H1 (cell line): Measurements from ENCODE around the gene PRKCA. TPM values are rescaled to one million over a fixed set of nuclear protein-coding genes. Genes with fewer than 3 reads are reported as not detected.

Experiments
- CTCF ChIA-PET: fragments of 300-600 bp; sonication (Branson Sonifier 250); formaldehyde crosslinking; loops from one replicate; lab custom pipeline; 2021; ENCODE audit not compliant: partially characterized antibody; lab: Charles Lee
- POLR2A ChIA-PET: fragments of 300-600 bp; sonication (Branson Sonifier 250); formaldehyde crosslinking; loops from one replicate; lab custom pipeline; 2021; ENCODE audit warnings: inconsistent platforms; ENCODE audit not compliant: partially characterized antibody; lab: Charles Lee
- DNase-seq, 2 experiments: peaks; one replicate each; pipeline versions ENCODE4 v3.0.0 to v3.0.0-alpha.2; 2010 to 2022; ENCODE audit warnings: low spot score in 2 of 2, low read depth in 1 of 2, mixed read lengths in 1 of 2
- FAIRE-seq: peaks from 2 replicates; lab custom pipeline; 2011; peaks lifted over from hg19 to GRCh38; lab: Jason Lieb, UNC
- H2AFZ ChIP-seq: 2 replicates; pipeline ENCODE4 v1.8.1; 2012; ENCODE audit warnings: low read length, inconsistent platforms
- H2AK5ac ChIP-seq: 2 replicates; pipeline ENCODE4 v1.6.1; 2013; ENCODE audit warnings: low read depth, low read length
- H2BK120ac ChIP-seq: replicated peaks from 2 replicates; pipeline ENCODE3; 2013; ENCODE audit warnings: low read depth, low read length, inconsistent platforms
- H2BK12ac ChIP-seq: 2 replicates; pipeline ENCODE4 v1.6.1; 2013; ENCODE audit warnings: low read depth, low read length
- H2BK15ac ChIP-seq: 2 replicates; pipeline ENCODE4 v1.6.1; 2013; ENCODE audit warnings: low read length
- H2BK20ac ChIP-seq: 2 replicates; pipeline ENCODE4 v1.6.1; 2013; ENCODE audit warnings: low read length
- H2BK5ac ChIP-seq: 2 replicates; pipeline ENCODE4 v1.6.1; 2013; ENCODE audit warnings: low read depth, low read length
- H3K14ac ChIP-seq: 2 replicates; pipeline ENCODE4 v1.6.1; 2013; ENCODE audit warnings: inconsistent platforms; ENCODE audit not compliant: insufficient read length
- H3K18ac ChIP-seq: 2 replicates; pipeline ENCODE4 v1.6.1; 2013; ENCODE audit warnings: low read length; ENCODE audit errors: extremely low read depth
- H3K23ac ChIP-seq: 2 replicates; pipeline ENCODE4 v1.6.1; 2013; ENCODE audit warnings: inconsistent platforms; ENCODE audit not compliant: insufficient read length
- H3K23me2 ChIP-seq: 2 replicates; pipeline ENCODE4 v1.6.1; 2013; ENCODE audit warnings: low read depth, low read length
- H3K27ac ChIP-seq: 2 replicates; pipeline ENCODE4 v1.6.1; 2011; ENCODE audit warnings: low read depth, low read length, inconsistent platforms
- H3K27me3 ChIP-seq, 4 experiments: replicated peaks in 1 of 4; 1 replicate in 1 of 4; 2 replicates in 3 of 4; pipeline versions ENCODE4 v1.6.1 to v1.8.1; 2011 to 2013; ENCODE audit warnings: low read length in 3 of 4, mild to moderate bottlenecking in 3 of 4, inconsistent platforms in 2 of 4, mixed read lengths in 2 of 4, moderate library complexity in 1 of 4; ENCODE audit not compliant: control insufficient read depth in 3 of 4, insufficient read depth in 3 of 4; ENCODE audit errors: extremely low read depth in 1 of 4
- H3K36me3 ChIP-seq, 4 experiments: 2 replicates each; pipeline versions ENCODE4 v1.6.1 to v1.8.1; 2011 to 2013; ENCODE audit warnings: mild to moderate bottlenecking in 4 of 4, low read length in 3 of 4, moderate library complexity in 2 of 4, control low read depth in 1 of 4, inconsistent platforms in 1 of 4; ENCODE audit not compliant: insufficient read depth in 4 of 4, control insufficient read depth in 2 of 4
- H3K4ac ChIP-seq: replicated peaks from 2 replicates; pipeline ENCODE3; 2013; ENCODE audit warnings: low read length, low read depth, mixed read lengths, inconsistent platforms; ENCODE audit not compliant: insufficient read length
- H3K4me1 ChIP-seq, 4 experiments: replicated peaks in 1 of 4; 1 replicate in 1 of 4; 2 replicates in 3 of 4; pipeline versions ENCODE4 v1.6.1 to v1.8.1; 2011 to 2013; ENCODE audit warnings: low read length in 3 of 4, inconsistent platforms in 2 of 4, mixed read lengths in 1 of 4; ENCODE audit not compliant: insufficient read depth in 4 of 4, control insufficient read depth in 3 of 4
- H3K4me2 ChIP-seq, 2 experiments: 2 replicates each; pipeline versions ENCODE4 v1.6.1 to v1.8.1; 2011 to 2013; ENCODE audit warnings: low read depth in 2 of 2, low read length in 2 of 2, control low read depth in 1 of 2, inconsistent platforms in 1 of 2, mild to moderate bottlenecking in 1 of 2; ENCODE audit not compliant: insufficient read depth in 1 of 2
- H3K4me3 ChIP-seq, 4 experiments: fragments of 200-600, 300-600 bp in 1 of 4; sonication (generic), shearing (Covaris generic), sonication (Bioruptor Twin) in 1 of 4; 2 replicates each; pipeline versions ENCODE4 v1.5.1 to v1.8.1; 2011 to 2016; ENCODE audit warnings: low read length in 4 of 4, low read depth in 3 of 4, control low read depth in 2 of 4, inconsistent platforms in 2 of 4, mild to moderate bottlenecking in 2 of 4, mixed read lengths in 1 of 4, moderate library complexity in 1 of 4; ENCODE audit not compliant: insufficient read depth in 2 of 4; ENCODE audit errors: extremely low read depth in 1 of 4
- H3K56ac ChIP-seq: replicated peaks from 2 replicates; pipeline ENCODE3; 2013; ENCODE audit warnings: low read depth, mild to moderate bottlenecking, mixed read lengths, low read length, inconsistent platforms; ENCODE audit not compliant: insufficient read length
- H3K79me1 ChIP-seq: 2 replicates; pipeline ENCODE4 v1.6.1; 2013; ENCODE audit warnings: low read depth, low read length, control low read depth
- H3K79me2 ChIP-seq, 2 experiments: 2 replicates each; pipeline versions ENCODE4 v1.6.1 to v1.8.1; 2012 to 2013; ENCODE audit warnings: low read length in 2 of 2, mild to moderate bottlenecking in 2 of 2, inconsistent platforms in 1 of 2; ENCODE audit not compliant: insufficient read depth in 2 of 2, control insufficient read depth in 1 of 2
- H3K9ac ChIP-seq, 4 experiments: replicated peaks in 1 of 4; 1 replicate in 1 of 4; 2 replicates in 3 of 4; pipeline versions ENCODE4 v1.6.1 to v1.8.1; 2011 to 2013; ENCODE audit warnings: low read depth in 3 of 4, low read length in 3 of 4, control low read depth in 2 of 4, mild to moderate bottlenecking in 2 of 4, moderate library complexity in 2 of 4, inconsistent platforms in 1 of 4; ENCODE audit errors: extremely low read depth in 1 of 4
- H3K9me3 ChIP-seq, 2 experiments: 2 replicates each; pipeline versions ENCODE4 v1.6.1 to v1.8.1; 2012 to 2013; ENCODE audit warnings: mild to moderate bottlenecking in 2 of 2, moderate library complexity in 2 of 2, control low read depth in 1 of 2, inconsistent platforms in 1 of 2, low read depth in 1 of 2, low read length in 1 of 2, mixed read lengths in 1 of 2; ENCODE audit not compliant: insufficient read depth in 2 of 2
- H4K20me1 ChIP-seq, 2 experiments: replicated peaks in 1 of 2; 2 replicates each; pipeline versions ENCODE3 to v1.8.1; 2011 to 2013; ENCODE audit warnings: inconsistent platforms in 2 of 2, low read length in 2 of 2, mild to moderate bottlenecking in 1 of 2; ENCODE audit not compliant: insufficient read depth in 2 of 2, control insufficient read depth in 1 of 2
- H4K5ac ChIP-seq: 2 replicates; pipeline ENCODE4 v1.6.1; 2013; ENCODE audit warnings: low read length, low read depth, mixed read lengths, inconsistent platforms; ENCODE audit not compliant: insufficient read length
- H4K8ac ChIP-seq: 2 replicates; pipeline ENCODE4 v1.8.0; 2013; ENCODE audit warnings: mild to moderate bottlenecking, moderate library complexity, low read length, inconsistent platforms; ENCODE audit not compliant: insufficient read depth; ENCODE audit errors: extremely low read depth
- H4K91ac ChIP-seq: replicated peaks from 2 replicates; pipeline ENCODE3; 2013; ENCODE audit warnings: low read length, mixed read lengths, inconsistent platforms; ENCODE audit not compliant: insufficient read length
- CTCF ChIP-seq, 3 experiments: IDR thresholded peaks; 1 replicate in 2 of 3; 2 replicates in 1 of 3; pipeline versions ENCODE4 v1.5.1 to v1.6.1; 2011; ENCODE audit warnings: low read length in 3 of 3, mild to moderate bottlenecking in 3 of 3, inconsistent platforms in 2 of 3, low read depth in 1 of 3, moderate library complexity in 1 of 3; ENCODE audit not compliant: insufficient read depth in 1 of 3; ENCODE audit errors: control extremely low read depth in 1 of 3
- TBP ChIP-seq: IDR thresholded peaks from 2 replicates; pipeline ENCODE4 v1.6.1; 2011; ENCODE audit warnings: low read depth, low read length, improper control_type of control experiment
- WGBS, 2 experiments: shearing (Covaris generic) in 1 of 2; methylation state at CpG; one replicate each; pipeline versions ENCODE4 v1.1.6 to v1.1.7; 2013 to 2015; ENCODE audit warnings: low lambda C conversion rate in 2 of 2, mixed read lengths in 2 of 2, inconsistent platforms in 1 of 2, low coverage in 1 of 2, missing lambda C conversion rate in 1 of 2; ENCODE audit not compliant: insufficient replicate concordance in 2 of 2, insufficient coverage in 1 of 2, insufficient read length in 1 of 2; ENCODE audit errors: extremely low coverage in 1 of 2, missing lambda C conversion rate in 1 of 2; 5-methylcytosine and 5-hydroxymethylcytosine counted together
- polyA plus RNA-seq, 7 experiments: library from polyadenylated mRNA; depleted of rRNA in 3 of 7; stranded (reverse) in 5 of 7; unstranded in 2 of 7; fragments of >200 nt in 5 of 7; fragments of 200-250 nt in 2 of 7; gene quantifications; 1 replicate in 5 of 7; 2 replicates in 1 of 7; 4 replicates in 1 of 7; pipeline versions ENCODE4 v1.2.1 to v1.2.3, GENCODE V29; 2011 to 2013; ENCODE audit warnings: missing spikeins in 2 of 7, mixed read lengths in 2 of 7
- total RNA-seq: library from RNA; stranded (reverse); fragmentation: NEBNext Ultra II Directional; extraction: Animal tissue kit (Norgen Biotek cat#: 25700); gene quantifications from 2 replicates; pipeline ENCODE4 v1.2.1, GENCODE V29; 2021

Gene PRKCA
- total and polyA plus RNA-seq, 2 of the 8 experiments (the other 6 are each of a cell fraction or from before 2014, with no cell fraction given): 5.8 to 17.8 TPM

- Histone ChIP-seq H3K4ac (no peak overlapping the region), H3K4me1 (peaks cover 0 to 14% (median 2%) of the 10 kb centered on the region in 4 experiments; a peak in 4 of 7 replicates), H3K18ac (no peak overlapping the region), H3K79me2 (no peaks in the 10 kb centered on the region), H3K56ac (no peak overlapping the region), H3K4me2 (no peak overlapping the region), H2BK15ac (no peak overlapping the region), H3K27me3 (no peaks in the 10 kb centered on the region), H2BK20ac (no peak overlapping the region), H4K91ac (no peak overlapping the region), H3K23ac (no peak overlapping the region), H2BK120ac (no peak overlapping the region), H3K79me1 (no peaks in the 10 kb centered on the region), H2AFZ (no peak overlapping the region), H3K14ac (no peak overlapping the region), H3K36me3 (no peaks in the 10 kb centered on the region), H4K5ac (no peak overlapping the region), H4K8ac (peak overlapping the region; percentile 88; the same call in 1 of the 2 replicates), H3K27ac (no peak overlapping the region), H3K9me3 (no peaks in the 10 kb centered on the region), H3K9ac (no peak overlapping the region), H3K4me3 (no peak overlapping the region), H4K20me1 (no peaks in the 10 kb centered on the region), H2BK5ac (no peak overlapping the region), H2BK12ac (no peak overlapping the region), H3K23me2 (no peaks in the 10 kb centered on the region), H2AK5ac (no peak overlapping the region)
- CTCF ChIA-PET: interaction anchor here (0.7 to 2.4 kb wide), 4 partner anchors 14 to 51 kb away, joined by 3 to 9 read pairs (median 4); no protein-coding TSS in a partner anchor
- WGBS, 2 experiments: 87% methylated on average over 5 of the region's 5 CpGs; no CpG with 5 or more reads in 1 of the 2 experiments
- FAIRE-seq (no peak), DNase-seq (no peak)
- POLR2A ChIA-PET: interaction anchor here (1.2 to 1.5 kb wide), 2 partner anchors 9 to 11 kb away, joined by 3 to 4 read pairs; no protein-coding TSS in a partner anchor
- TF ChIP-seq CTCF (IDR thresholded peaks at IDR 0.05; ENCODE audit: control extremely low read depth in 1 of 3, insufficient read depth in 1 of 3, low read depth in 1 of 3, low read length in 3 of 3) (peak in 1 of 3 experiments; percentile 43; a peak in 1 of 4 replicates), TBP (no peak)
Measured at GRCh38 chr17:66582373-66583111, 280.1 kb downstream of the PRKCA start.
